ENCODE data around the gene PLCL2. TPM values are rescaled to one million over a fixed set of nuclear protein-coding genes. Genes with fewer than 3 reads are reported as not detected.

The PLCL2 gene
- total and polyA plus RNA-seq, 2 donors (not counting 3 experiments of a cell fraction or from before 2014, with no cell fraction given) = 2.3 to 10.7 TPM

DNA sequence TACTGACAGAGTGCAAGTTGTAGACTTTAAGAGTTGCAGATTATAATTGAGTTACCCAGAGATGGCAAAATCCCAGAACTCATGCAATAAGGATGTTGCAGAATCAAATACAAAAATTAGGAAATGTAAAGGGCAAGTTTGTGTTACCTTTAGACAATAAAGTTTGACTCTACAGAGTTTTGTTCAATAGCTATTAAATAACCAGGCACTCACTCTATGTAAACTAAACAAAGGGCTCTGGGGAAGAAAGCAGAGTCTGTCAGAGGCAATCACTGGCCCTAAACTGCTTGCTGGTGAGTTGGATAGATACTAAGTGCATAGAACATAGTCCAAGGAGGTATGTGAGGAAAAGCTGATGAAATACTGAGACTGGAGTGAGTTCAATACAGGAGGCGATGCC, 40.0 kb upstream of the PLCL2 start:
- Histone ChIP-seq H3K27me3 (ENCODE audit: control insufficient read depth in 2 of 2, insufficient read depth in 2 of 2, low read length in 2 of 2) (no peaks in the 10 kb centered on the region), H3K9ac (replicated peaks; ENCODE audit: extremely low read depth, insufficient read depth, low read length) (no peak overlapping the region), H3K4me1 (ENCODE audit: control insufficient read depth, extremely low read depth, insufficient read depth, low read length) (peaks cover 17% of the 10 kb centered on the region), H3K36me3 (ENCODE audit: control insufficient read depth in 2 of 2, extremely low read depth in 1 of 2, insufficient read depth in 2 of 2, low read length in 2 of 2) (no peaks in the 10 kb centered on the region), H3K4me3 (replicated peaks in 1 of 3; ENCODE audit: insufficient read depth in 1 of 3, low read depth in 1 of 3, low read length in 3 of 3) (no peak overlapping the region), H3K27ac (ENCODE audit: insufficient read depth, low read depth, low read length) (no peak overlapping the region), H3K4me2 (ENCODE audit: insufficient read depth, low read length) (no peak overlapping the region), H4K20me1 (replicated peaks; ENCODE audit: control insufficient read depth, extremely low read depth, insufficient read depth, low read length) (no peaks in the 10 kb centered on the region), H3K9me1 (replicated peaks; ENCODE audit: control insufficient read depth, extremely low read depth, insufficient read depth, low read length) (no peaks in the 10 kb centered on the region), H2AFZ (ENCODE audit: low read depth, low read length) (no peak overlapping the region), H3K79me2 (ENCODE audit: control insufficient read depth, insufficient read depth, low read length) (no peaks in the 10 kb centered on the region), H3K9me3 (replicated peaks; ENCODE audit: control insufficient read depth, insufficient read depth, low read length) (no peaks in the 10 kb centered on the region)
- ChIA-PET CTCF (interaction anchor here (0.6 kb wide), 1 partner anchor 27 kb away, joined by 3 read pairs; no protein-coding TSS in a partner anchor), POLR2A (no interaction called here)
- no TSS peak for BruUV-seq (replicated peaks)
- intact Hi-C loops (cut with micrococcal nuclease) = no loop called here
- no peak for DNase-seq (ENCODE audit: low read depth, low spot score)
- no peak for TF ChIP-seq POLR2AphosphoS5 (IDR thresholded peaks at IDR 0.05; ENCODE audit: insufficient read depth, low read depth, low read length)
- no peak for TF ChIP-seq EZH2 (IDR thresholded peaks at IDR 0.05; ENCODE audit: borderline replicate concordance, low read depth, low read length, severe bottlenecking)
- dilution Hi-C loops (cut with MboI; ENCODE audit: extremely low pct_ligation_motif_present, low sequenced_read_pairs) = no loop called here
- no peak for FAIRE-seq

- ChIA-PET POLR2A (no interaction called here), CTCF (interaction anchor here (0.7 to 1.3 kb wide), 2 partner anchors 18 to 185 kb away, joined by 3 read pairs; no protein-coding TSS in a partner anchor)
- no peaks in the 10 kb centered on the region for H3K79me2 ChIP-seq (ENCODE audit: control insufficient read depth, insufficient read depth, low read length)
- no peaks in the 10 kb centered on the region for H3K9me1 ChIP-seq (replicated peaks; ENCODE audit: control insufficient read depth, extremely low read depth, insufficient read depth, low read length)
- dilution Hi-C loops (cut with MboI; ENCODE audit: extremely low pct_ligation_motif_present, low sequenced_read_pairs) (no loop called here), intact Hi-C loops (cut with micrococcal nuclease) (no loop called here)
- no TSS peak for BruUV-seq (replicated peaks)
- H3K9ac ChIP-seq (replicated peaks; ENCODE audit: extremely low read depth, insufficient read depth, low read length) = no peak overlapping the region
- H3K4me3 ChIP-seq (replicated peaks in 1 of 3; ENCODE audit: insufficient read depth in 1 of 3, low read depth in 1 of 3, low read length in 3 of 3) = no peak overlapping the region
- peaks cover 14% of the 10 kb centered on the region for H3K4me1 ChIP-seq (ENCODE audit: control insufficient read depth, extremely low read depth, insufficient read depth, low read length)
- no peaks in the 10 kb centered on the region for H3K9me3 ChIP-seq (replicated peaks; ENCODE audit: control insufficient read depth, insufficient read depth, low read length)
- no peaks in the 10 kb centered on the region for H4K20me1 ChIP-seq (replicated peaks; ENCODE audit: control insufficient read depth, extremely low read depth, insufficient read depth, low read length)
- H2AFZ ChIP-seq (ENCODE audit: low read depth, low read length) = no peak overlapping the region
- no peaks in the 10 kb centered on the region for H3K36me3 ChIP-seq (ENCODE audit: control insufficient read depth in 2 of 2, extremely low read depth in 1 of 2, insufficient read depth in 2 of 2, low read length in 2 of 2)
- TF ChIP-seq, protein P1, sequence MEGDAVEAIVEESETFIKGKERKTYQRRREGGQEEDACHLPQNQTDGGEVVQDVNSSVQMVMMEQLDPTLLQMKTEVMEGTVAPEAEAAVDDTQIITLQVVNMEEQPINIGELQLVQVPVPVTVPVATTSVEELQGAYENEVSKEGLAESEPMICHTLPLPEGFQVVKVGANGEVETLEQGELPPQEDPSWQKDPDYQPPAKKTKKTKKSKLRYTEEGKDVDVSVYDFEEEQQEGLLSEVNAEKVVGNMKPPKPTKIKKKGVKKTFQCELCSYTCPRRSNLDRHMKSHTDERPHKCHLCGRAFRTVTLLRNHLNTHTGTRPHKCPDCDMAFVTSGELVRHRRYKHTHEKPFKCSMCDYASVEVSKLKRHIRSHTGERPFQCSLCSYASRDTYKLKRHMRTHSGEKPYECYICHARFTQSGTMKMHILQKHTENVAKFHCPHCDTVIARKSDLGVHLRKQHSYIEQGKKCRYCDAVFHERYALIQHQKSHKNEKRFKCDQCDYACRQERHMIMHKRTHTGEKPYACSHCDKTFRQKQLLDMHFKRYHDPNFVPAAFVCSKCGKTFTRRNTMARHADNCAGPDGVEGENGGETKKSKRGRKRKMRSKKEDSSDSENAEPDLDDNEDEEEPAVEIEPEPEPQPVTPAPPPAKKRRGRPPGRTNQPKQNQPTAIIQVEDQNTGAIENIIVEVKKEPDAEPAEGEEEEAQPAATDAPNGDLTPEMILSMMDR (IDR thresholded peaks at IDR 0.05; ENCODE audit: extremely low read depth in 1 of 2, insufficient read depth in 1 of 2, low read depth in 1 of 2, low read length in 2 of 2) = no peak
- no peak for TF ChIP-seq GATA2 (IDR thresholded peaks at IDR 0.05; ENCODE audit: insufficient read depth, insufficient read length, low read depth, low read length)
- no peak for TF ChIP-seq FOS (IDR thresholded peaks at IDR 0.05; ENCODE audit: borderline replicate concordance, insufficient read depth, low read length)
- TF ChIP-seq JUN (IDR thresholded peaks at IDR 0.05; ENCODE audit: borderline replicate concordance, insufficient read depth, insufficient read length, low read depth) = no peak
- TF ChIP-seq MYC (IDR thresholded peaks at IDR 0.05; ENCODE audit: low read depth, low read length) = no peak
- TF ChIP-seq EZH2 (IDR thresholded peaks at IDR 0.05; ENCODE audit: borderline replicate concordance, low read depth, low read length, severe bottlenecking) = no peak
- no peak for TF ChIP-seq POLR2A (IDR thresholded peaks at IDR 0.05; ENCODE audit: low read depth, low read length)
- H3K4me2 ChIP-seq (ENCODE audit: insufficient read depth, low read length) = no peak overlapping the region
- H3K27ac ChIP-seq (ENCODE audit: insufficient read depth, low read depth, low read length) = no peak overlapping the region
- no peaks in the 10 kb centered on the region for H3K27me3 ChIP-seq (ENCODE audit: control insufficient read depth in 2 of 2, insufficient read depth in 2 of 2, low read length in 2 of 2)
- FAIRE-seq (no peak), DNase-seq (ENCODE audit: low read depth, low spot score) (no peak)
Observed at GRCh38 chr3:16846373-16847080, 38.2 kb upstream of the PLCL2 start.
